Measurements from ENCODE around the gene DTWD2.
"Not testable (repeated sequence)": the region's sequence is repeated elsewhere in the genome, so short reads cannot be mapped to it uniquely, and the experiment has no call there.

DTWD2 gene

DNA sequence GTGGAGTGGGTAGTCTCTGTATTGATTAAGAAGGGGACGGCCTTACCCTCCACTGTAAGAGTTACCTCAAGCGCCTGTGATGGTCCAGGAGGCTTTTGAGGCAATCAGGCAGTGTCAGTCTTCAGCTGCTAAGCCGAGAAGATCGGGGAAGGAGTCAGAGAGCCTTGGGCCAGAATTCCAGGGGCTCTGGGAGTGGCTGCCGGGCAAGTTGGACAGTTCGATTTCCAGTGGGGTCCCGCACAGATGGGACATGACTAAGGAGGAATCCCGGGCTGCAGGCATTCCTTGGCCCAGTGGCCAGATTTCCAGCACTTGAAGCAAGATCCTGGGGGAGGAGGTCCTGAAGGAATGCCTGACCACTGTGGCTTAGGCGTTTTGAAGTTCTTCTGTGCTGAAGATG is 38.0 kb downstream of the DTWD2 start:
- DNase-seq (ENCODE audit: low read depth in 2 of 2) = not testable (repeated sequence)

DNA sequence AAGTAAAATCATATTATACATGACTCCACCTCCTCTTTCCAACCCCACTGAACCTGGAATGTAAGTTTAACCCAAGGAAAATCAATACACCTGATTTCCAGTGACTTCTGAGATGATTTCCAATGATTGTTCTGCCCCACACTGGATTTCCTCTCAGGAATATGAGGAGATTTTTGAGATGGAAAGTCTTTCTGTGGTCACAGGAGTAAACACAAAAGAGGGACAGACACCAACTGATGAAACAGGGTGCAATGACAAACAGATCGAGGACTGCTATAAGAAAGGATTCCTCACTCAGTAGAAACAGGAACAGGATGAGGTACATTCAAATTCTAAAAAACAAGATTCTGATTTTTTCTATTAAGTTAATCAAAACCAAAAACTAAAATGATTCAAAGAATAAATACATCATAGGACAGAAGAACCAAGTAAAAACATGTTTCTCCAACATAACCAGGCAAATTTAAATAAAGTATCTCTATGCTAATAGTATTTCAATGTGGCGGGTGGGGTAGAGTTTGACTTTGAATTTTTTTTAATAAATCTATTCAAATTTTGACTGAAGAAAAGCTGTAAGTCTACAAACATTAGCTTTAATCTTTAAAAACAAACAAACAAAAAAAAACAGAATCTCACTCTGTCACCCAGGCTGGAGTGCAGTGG is 42.1 kb downstream of the DTWD2 start:
- DNase-seq (ENCODE audit: low read depth in 2 of 2) = no peak

DNA sequence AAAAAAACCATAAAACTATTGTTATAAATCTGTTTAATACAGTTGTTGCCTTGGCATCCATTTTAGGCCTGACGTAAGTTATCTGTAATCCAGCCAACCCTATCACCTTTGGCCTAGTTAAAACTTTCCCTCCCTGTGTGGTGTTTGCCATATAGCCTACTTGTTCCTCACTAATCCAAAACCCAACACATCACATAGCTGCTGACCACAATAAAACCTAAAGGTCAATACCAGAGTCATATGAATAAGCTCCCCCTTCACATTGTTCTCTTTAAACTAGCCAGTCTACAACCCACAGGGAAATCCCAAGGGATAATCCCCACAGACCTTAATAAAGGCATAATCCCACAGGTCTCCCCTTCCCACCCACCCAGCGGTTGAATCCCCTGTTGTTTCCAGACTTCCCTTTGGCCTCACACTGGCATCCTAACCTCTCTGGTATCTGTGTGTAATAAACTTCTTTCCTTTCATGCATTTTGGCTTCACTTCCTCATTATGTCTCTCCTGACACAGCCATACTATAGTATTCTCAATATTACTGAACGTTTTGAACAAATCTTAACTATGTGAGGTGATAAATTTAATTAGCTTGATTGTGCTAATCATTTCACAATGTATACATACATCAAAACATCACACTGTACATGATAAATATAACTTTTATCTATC is 50.8 kb downstream of the DTWD2 start:
- no peak for DNase-seq (ENCODE audit: low read depth in 2 of 2)

DNA sequence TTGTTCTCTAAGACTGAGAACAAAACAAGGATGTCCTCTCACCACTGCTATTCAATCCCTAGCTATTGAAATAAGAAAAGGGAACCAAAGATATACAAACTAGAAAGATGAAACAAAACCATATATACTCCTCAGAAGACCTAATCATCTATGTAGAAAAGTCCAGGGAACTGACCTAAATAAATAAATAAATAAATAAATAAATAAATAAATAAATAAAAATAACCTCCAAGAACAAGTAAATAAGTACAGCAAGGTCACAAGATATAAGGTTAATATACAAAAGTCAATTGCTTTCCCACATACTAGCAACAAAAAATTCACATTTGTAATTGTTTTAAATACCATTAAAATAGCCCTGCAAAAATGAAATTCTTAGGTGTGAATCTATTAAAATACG is 54.6 kb downstream of the DTWD2 start:
- no peak for DNase-seq (ENCODE audit: low read depth in 2 of 2)

DNA sequence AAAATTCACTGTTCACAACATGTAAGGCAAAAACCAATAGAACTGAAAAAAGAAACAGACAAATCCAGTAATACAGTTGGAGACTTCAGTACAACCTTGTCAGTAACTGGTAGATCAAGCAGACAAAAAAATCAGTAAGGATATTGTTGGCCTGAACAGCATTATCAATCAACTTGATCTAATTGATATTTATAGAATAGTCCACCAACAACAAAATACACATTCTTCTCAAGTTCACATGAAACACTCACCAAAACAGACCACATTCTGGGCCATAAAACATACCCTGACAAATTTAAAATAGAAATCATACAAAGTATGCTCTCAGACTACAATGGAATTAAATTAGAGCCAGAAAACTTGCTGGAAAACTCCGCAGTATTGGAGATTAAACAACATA is 56.8 kb downstream of the DTWD2 start:
- DNase-seq (ENCODE audit: low read depth in 2 of 2) = no peak

DNA sequence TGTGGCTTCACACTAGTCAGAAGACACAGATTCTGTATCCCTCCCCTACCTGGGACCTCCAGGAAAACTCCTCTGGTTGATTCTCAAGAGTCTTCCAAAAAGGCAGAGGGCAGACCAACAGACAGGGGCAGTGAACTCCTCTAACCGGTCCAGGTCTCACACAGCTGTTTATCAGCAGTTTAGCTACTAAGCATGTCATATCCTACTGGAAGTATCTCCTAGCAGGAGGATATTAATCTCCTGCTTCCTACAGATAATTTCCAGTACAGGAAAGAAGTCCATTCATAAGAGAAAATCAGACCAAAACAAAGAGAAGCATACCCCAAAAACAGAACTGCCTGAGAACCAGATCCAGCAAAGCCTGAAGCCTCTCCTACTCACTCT is 64.3 kb downstream of the DTWD2 start:
- DNase-seq (ENCODE audit: low read depth in 2 of 2) = no peak

DNA sequence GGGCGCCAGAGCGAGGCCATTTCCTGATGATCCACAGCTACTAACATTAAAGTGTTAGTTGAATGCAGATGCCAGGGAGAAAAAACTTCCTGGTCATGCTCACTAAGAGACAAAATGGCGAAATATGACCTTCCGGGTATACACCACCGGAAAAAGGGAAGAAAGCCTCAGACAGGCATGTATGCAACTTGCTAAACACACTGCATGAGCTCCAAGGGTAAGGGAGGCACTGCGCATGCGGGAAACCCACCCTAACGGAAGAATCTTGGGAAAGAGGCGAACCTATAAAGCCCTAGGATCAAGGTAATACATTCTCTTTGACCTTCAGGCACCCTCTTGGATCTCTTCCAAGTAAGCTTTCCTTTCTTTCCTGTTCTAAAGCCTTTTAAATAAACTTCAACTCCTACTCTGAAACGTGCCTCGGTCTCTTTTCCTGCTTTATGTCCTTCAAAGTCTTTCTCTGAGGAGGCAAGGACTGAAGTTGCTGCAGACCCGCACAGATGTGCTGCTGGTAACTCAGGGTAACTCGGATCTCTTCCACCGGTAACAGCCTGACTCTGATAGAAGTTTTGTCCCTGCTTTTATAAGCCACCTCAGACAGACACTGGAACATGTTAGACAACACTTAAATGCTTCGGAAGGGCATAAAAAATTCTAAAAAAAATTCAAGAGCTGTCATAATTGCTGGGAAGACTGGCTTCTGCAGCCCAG is 64.9 kb downstream of the DTWD2 start:
- no peak for DNase-seq (ENCODE audit: low read depth in 2 of 2)

DNA sequence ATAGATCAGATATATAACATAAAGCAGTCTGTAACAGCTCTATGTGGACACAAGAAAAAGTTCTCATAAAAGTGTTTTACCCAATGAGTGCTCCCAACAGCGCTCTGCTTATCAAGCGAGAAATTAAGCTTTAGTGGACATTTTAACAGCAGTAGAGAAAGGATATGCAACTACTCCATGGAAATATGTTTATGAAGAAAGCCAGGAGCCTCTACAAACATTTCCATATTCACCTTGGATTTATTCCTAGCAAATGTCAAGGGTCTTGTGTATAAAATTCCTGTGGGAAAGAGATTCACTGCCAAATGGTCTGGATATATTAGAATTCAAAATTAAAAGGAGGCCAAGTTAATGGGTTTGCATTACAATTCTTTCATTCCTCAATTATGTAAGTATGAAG is 66.5 kb downstream of the DTWD2 start:
- no peak for DNase-seq (ENCODE audit: low read depth in 2 of 2)

DNA sequence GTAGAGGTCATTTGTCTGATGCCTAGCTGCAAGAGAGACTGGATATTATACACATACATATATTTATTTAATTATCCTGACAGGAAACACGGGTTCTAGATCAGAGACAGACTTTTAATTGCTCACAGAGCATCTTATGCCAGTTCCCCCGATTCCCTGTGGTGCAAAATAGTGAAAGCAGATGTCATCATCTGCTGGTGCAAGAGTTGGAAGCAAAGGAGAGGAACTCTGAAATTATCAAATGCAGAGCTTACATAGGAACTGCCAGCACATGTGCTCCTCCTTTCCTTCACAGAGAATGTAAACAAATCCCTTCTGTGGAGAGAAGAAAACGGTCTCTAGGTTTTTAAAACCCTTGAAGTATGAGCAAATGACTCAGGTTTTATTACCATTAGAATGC is 69.3 kb downstream of the DTWD2 start:
- DNase-seq (ENCODE audit: low read depth in 2 of 2) = no peak

DNA sequence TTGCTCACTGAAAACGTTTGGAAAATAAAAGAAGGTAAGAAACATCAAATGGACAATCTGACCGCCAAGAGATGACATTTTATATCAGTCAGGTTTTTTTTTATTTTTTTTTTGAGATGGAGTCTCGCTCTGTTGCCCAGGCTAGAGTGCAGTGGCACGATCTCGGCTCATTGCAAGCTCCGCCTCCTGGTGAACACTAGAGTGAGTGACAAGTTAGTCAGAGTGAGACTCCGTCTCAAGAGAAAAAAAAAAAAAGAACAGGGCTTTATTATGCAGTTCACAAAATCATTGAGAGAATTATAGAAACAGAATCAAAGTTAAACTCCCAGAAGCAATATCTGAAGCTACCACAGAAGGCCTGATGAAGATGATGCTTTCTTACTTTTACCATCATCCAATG is 70.1 kb downstream of the DTWD2 start:
- no peak for DNase-seq (ENCODE audit: low read depth in 2 of 2)

DNA sequence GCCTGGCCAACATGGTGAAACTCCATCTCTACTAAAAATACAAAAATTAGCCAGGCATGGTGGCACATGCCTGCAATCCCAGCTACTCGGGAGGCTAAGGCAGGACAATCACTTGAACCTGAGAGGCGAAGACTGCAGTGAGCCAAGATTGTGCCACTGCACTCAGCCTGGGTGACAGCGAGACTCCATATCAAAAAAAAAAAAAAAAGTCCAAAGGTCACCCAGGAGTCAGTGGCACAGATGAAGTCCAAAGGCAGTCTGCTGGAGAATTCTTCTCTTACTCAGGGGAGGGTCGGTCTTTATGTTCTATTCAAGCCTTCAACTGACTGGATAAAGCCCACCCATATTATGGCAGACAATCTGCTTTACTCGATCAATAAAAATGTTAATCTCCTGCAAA is 80.8 kb downstream of the DTWD2 start:
- not testable (repeated sequence) for DNase-seq (ENCODE audit: low read depth in 2 of 2)

DNA sequence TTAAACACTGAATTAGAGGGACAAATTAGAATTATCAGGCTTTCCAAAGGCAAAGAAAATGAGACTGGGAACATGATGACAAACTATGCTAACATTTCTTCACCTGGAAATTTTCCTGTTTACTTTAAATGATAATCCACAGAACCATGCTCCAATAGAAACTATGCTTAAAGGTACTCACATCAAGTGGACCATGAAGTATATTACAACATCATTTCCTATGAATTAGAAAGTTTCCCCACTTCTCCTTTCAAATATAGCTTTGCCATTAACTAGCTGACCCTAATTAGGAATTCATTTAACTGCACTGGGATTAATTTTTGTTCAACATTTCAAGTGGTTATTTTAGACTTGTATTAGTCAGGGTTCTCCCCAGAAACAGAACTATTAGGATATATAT is 81.4 kb downstream of the DTWD2 start:
- DNase-seq (ENCODE audit: low read depth in 2 of 2) = no peak

DNA sequence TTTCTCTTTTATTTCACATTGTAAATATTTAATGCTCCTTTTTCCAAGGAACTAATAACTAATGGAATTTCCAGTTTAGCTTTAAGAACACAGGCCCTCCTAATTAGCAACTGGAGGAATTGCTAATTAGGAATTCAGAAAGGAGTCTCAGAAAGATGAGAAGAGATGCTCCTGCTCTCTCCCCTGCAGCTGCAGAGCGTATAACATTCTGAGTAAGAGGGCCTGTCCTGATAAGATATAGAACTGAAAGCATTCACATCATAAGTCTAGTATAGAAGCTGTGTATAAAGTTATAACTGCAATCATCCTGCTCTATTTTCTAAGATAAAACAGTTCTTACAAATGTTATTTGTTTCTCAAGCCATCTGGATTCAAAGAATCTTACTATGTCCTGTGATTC is 83.2 kb downstream of the DTWD2 start:
- DNase-seq (ENCODE audit: low read depth in 2 of 2) = no peak

DNA sequence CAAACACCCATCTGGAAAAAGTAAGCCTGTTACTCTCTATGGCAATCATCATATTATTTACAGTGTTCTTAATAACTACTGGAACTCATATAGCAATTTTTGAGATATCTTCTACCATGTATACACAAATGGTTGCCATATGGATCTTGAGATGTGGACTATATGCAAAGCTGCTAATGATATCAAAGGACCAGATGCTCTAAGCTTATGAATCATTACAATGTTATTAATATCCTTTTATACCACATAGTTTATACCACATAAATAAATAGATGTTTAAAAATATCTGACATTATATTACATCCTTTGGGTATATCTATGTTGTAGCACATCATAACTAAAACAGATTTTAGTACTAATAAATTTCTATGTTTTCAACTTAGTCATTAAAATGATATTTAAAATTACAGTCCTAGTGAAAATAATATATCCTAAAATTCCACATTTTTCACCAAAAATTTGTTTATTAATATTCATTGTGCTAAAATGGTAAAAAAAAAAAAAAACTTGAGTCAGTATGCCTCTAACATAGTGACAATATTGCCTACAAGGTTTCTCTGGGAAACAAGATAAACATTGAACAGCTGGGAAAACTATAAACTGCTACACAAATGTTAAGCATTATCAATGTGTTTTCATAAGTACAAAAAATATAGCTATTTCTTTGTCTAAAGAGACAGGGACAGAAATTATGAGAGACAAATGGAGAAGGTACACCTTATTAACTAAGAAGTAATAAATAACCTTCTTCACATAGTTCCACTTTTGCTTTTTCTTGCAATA is 85.5 kb downstream of the DTWD2 start:
- no peak for DNase-seq (ENCODE audit: low read depth in 2 of 2)

DNA sequence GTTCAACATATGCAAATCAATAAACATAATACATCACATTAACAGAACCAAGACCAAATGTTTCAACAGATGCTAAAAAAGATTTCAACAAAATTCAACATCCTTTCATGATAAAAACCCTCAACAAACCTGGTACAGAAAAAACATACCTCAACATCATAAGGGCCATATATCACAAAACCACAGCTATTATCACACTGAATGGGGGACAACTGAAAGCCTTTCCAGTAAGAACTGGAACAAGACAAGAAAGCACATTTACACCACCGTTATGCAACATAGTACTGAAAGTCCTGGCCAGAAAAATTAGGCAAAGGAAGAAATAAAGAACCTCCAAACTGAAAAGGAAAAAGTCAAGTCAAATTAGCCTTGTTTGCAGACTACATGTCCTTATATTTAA is 93.6 kb downstream of the DTWD2 start:
- no peak for DNase-seq (ENCODE audit: low read depth in 2 of 2)

DNA sequence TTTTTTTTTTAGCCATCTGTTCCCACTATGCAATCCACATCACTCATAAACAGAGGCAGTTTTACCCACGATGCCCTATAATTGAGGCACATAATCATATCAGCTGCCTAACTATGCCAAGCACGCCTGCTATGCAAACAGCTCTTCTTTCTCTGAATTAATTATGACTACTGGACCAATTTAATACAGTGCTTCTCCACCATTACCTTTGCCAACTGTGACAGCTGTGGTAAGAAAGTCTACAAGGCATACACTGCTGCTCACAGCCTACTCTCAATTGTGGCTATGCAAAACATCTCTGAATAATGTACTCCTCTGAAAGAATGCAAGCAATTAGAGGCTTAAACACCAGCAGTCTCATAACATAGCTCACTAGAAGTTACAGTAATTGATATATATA is 97.1 kb downstream of the DTWD2 start:
- DNase-seq (ENCODE audit: low read depth in 2 of 2) = no peak

DNA sequence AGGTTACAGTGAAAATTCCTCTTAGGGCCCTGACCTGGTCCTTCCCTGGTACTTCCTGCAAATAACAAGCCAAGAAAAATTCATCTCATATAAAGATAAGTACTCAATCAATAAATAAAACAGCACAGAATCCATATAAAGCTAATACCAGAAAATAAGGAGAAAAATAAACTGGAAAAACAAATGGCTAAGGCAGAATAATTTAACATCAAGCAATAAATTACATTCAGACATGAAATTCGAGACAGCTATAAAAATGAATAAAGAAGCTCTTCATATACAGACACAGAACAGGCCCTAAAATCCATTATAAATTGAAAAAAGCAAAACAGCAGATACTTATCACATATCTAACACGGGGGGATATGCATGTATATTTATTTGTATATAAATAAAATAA is 99.2 kb downstream of the DTWD2 start:
- DNase-seq (ENCODE audit: low read depth in 2 of 2) = no peak

DNA sequence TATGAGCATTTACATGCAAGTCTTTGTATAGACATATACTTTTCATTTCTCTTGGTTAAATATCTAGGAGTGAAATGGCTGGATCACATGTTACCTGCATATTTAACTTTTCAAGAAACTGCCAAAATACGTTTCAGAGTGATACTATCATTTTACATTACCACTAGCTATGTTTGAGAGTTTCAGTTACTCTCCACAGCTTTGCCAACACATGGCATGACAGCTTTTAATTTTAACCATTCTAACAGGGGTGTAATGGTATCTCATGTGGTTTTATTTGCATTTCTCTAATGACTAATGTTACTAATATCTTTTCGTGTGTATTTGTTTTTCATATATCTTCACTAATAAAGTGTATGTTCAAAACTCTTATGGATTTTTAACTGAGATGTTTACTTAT is 99.8 kb downstream of the DTWD2 start:
- DNase-seq (ENCODE audit: low read depth in 2 of 2) = no peak

DNA sequence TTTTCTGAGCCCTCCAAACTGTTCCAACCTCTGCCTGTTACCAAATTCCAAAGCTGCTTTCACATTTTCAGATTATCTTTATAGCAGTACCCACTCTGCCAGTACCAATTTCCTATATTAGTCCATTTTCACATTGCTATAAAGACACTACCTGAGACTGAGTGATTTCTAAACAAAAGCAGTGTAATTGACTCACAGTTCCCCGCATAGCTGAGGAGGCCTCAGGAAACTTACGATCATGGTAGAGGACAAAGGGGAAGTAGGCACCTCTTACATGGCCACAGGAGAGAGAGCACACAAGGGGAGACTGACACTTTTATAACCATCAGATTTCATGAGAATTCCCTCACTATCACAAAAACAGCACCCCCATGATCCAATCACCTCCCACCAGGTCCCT is 105.0 kb downstream of the DTWD2 start:
- DNase-seq (ENCODE audit: low read depth in 2 of 2) = no peak

DNA sequence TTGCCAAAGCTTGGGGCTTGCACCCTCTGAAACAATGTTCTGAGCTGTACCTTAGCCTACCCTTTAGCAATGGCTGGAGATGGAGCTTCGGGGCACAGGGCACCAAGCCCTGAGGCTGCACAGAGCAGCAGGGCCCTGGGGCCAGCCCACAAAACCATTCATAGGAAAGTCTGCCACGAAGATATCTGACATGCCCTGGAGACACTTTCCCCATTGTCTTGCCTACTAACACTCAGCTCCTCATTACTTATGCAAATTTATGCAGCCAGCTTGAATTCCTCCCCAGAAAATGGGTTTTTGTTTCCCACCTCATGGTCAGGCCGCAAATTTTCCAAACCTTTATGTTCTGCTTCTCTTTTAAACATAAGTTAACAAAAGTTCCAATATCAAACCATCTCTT is 105.7 kb downstream of the DTWD2 start:
- no peak for DNase-seq (ENCODE audit: low read depth in 2 of 2)

DNA sequence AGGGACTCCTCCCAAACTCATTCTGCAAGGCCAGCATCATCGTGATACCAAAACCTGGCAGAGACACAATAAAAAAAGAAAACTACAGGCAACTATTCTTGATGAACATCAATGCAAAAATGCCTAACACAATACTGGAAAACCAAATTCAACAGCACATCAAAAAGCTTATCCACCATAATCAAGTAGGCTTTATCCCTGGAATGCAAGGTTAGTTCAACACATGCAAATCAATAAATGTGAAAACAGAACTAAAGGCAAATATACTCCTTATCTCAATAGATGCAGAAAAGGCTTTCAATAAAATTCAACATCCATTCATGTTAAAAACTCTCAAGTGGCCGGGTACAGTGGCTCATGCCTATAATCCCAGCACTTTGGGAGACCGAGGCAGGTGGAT is 111.5 kb downstream of the DTWD2 start:
- not testable (repeated sequence) for DNase-seq (ENCODE audit: low read depth in 2 of 2)

DNA sequence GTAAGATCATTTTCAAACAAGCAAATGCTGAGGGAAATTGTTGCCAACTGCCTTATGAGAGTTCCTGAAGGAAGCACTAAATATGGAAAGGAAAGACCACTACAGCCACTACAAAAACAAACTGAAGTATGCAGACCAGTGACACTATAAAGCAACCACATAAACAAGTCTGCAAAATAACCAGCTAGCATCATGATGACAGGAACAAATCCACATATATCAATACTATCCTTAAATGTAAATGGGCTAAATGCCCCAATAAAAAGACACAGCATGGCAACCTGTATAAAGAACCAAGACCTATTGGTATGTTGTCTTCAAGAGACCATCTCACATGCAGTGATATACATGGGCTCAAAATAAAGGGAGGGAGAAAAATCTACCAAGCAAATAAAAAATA is 113.2 kb downstream of the DTWD2 start:
- DNase-seq (ENCODE audit: low read depth in 2 of 2) = no peak

DNA sequence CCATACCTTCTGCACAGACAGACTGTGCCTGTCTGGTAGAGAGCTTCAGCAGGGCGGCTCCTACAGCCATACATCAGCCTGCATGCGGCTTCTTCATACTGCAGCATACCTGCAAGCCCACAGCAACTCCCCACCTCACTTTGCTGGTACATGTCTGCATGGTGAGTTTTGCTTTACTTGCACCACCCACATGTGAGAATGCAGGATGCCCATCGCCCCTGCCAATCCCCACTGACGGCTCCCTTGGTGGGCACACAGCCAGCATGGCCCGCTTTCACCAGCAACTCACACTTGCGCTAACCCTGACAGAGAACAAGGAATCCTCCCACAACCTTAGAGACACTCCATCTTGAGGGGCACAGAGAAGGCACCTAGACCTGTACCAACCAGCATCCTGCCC is 114.9 kb downstream of the DTWD2 start:
- no peak for DNase-seq (ENCODE audit: low read depth in 2 of 2)

All from stimulated activated CD8-positive, alpha-beta memory T cell treated with anti-CD3 and anti-CD28 coated beads, Interleukin-15, amount 100 ng/mL, for 4 hours (primary cell).